ENCODE measurements around the gene C2orf42.

GRCh38 chr2:70141902-70142589 lies 48.8 kb downstream of the C2orf42 start:
- TF ChIP-seq ZNF384 (IDR thresholded peaks at IDR 0.05) (no peak), BHLHE40 (IDR thresholded peaks at IDR 0.05; ENCODE audit: borderline replicate concordance) (no peak), CTBP1 (IDR thresholded peaks at IDR 0.05; ENCODE audit: borderline replicate concordance) (no peak), SUZ12 (IDR thresholded peaks at IDR 0.05) (no peak), LEF1 (IDR thresholded peaks at IDR 0.05; ENCODE audit: borderline replicate concordance) (no peak), ARNT (IDR thresholded peaks at IDR 0.05) (no peak)

All from HEK293T (cell line).